Fibroblast of lung (primary cell): ENCODE data around the gene KLHL2.

Source experiments
- CTCF ChIP-seq, 2 donors: IDR thresholded peaks in 1 of 2; conservative IDR thresholded peaks in 1 of 2; 1 replicate in 1 of 2; 2 replicates in 1 of 2; pipeline ENCODE4 v1.5.1; 2011 to 2012; ENCODE audit warnings: low read length in 2 of 2, control low read depth in 1 of 2, inconsistent platforms in 1 of 2, low read depth in 1 of 2, mild to moderate bottlenecking in 1 of 2
- EZH2 ChIP-seq: IDR thresholded peaks from 2 replicates; pipeline ENCODE4 v1.5.1; 2012; ENCODE audit warnings: low read length, control low read depth, mild to moderate bottlenecking; ENCODE audit errors: missing control alignments

- no peak for TF ChIP-seq CTCF (conservative IDR thresholded peaks at IDR 0.05 in 1 of 2, IDR thresholded peaks at IDR 0.05 in 1 of 2; ENCODE audit: low read depth in 1 of 2, low read length in 2 of 2)
- TF ChIP-seq EZH2 = no peak
These were observed 14.4 kb upstream of the KLHL2 start for GRCh38 chr4:165192956-165193355.
